HG03108 (cell line): ENCODE measurements around the gene BRF1.
"Not testable (repeated sequence)": the region's sequence is repeated elsewhere in the genome, so short reads cannot be mapped to it uniquely, and the experiment has no call there.

Experiments
- ATAC-seq: cut with Tn5 transposase; IDR thresholded peaks from one replicate; pipeline ENCODE4 v1.9.1; 2021; ENCODE audit warnings: moderate library complexity; ENCODE audit not compliant: unreplicated experiment

The BRF1 gene

GRCh38 chr14:105292826-105293711 is 7.7 kb downstream of the BRF1 start:
- ATAC-seq, result no peak

- ATAC-seq, result no peak
Observed at GRCh38 chr14:105290621-105291346, 10.0 kb downstream of the BRF1 start.

GRCh38 chr14:105288936-105289335 is 11.9 kb downstream of the BRF1 start:
- ATAC-seq, result not testable (repeated sequence)

GRCh38 chr14:105287249-105288102 is 13.3 kb downstream of the BRF1 start:
- ATAC-seq, result no peak

GRCh38 chr14:105286759-105287144 is 14.0 kb downstream of the BRF1 start:
- no peak for ATAC-seq

GRCh38 chr14:105285174-105285573 is 15.6 kb downstream of the BRF1 start:
- ATAC-seq, result no peak

- no peak for ATAC-seq
Observed at GRCh38 chr14:105283899-105284298, 16.9 kb downstream of the BRF1 start.

- ATAC-seq, result no peak
Observed at GRCh38 chr14:105283028-105283427, 17.8 kb downstream of the BRF1 start.

- no peak for ATAC-seq
Observed at GRCh38 chr14:105282098-105282725, 18.6 kb downstream of the BRF1 start.

GRCh38 chr14:105281371-105282097 is 19.3 kb downstream of the BRF1 start:
- no peak for ATAC-seq

GRCh38 chr14:105280525-105280924 is 20.3 kb downstream of the BRF1 start:
- no peak for ATAC-seq

- ATAC-seq, result no peak
Observed at GRCh38 chr14:105279642-105280361, 21.0 kb downstream of the BRF1 start.

- not testable (repeated sequence) for ATAC-seq
Observed at GRCh38 chr14:105277448-105277847, 23.4 kb downstream of the BRF1 start.

GRCh38 chr14:105275267-105275946 is 25.4 kb downstream of the BRF1 start:
- no peak for ATAC-seq

- ATAC-seq, result no peak
Observed at GRCh38 chr14:105274637-105275036, 26.2 kb downstream of the BRF1 start.

- ATAC-seq, result no peak
Observed at GRCh38 chr14:105273062-105273461, 27.7 kb downstream of the BRF1 start.

- no peak for ATAC-seq
Observed at GRCh38 chr14:105272623-105273022, 28.2 kb downstream of the BRF1 start.

GRCh38 chr14:105271224-105271890 is 29.4 kb downstream of the BRF1 start:
- no peak for ATAC-seq
